Breast epithelium (tissue), 3 donors: ENCODE data around the gene DIPK2B.

ENCODE experiments used
- POLR2A ChIP-seq: fragments of 450-650 bp; IDR thresholded peaks from one replicate; pipeline ENCODE4 v1.6.1; 2016; ENCODE audit warnings: antibody characterized with exemption, mild to moderate bottlenecking, moderate library complexity
- POLR2AphosphoS5 ChIP-seq, 3 donors: sonication (generic); formaldehyde crosslinking; IDR thresholded peaks; one replicate each; pipeline ENCODE4 v1.6.1; 2017; ENCODE audit warnings: antibody characterized with exemption in 3 of 3
- TF ChIP-seq, protein P1 (sequence below), 3 donors: fragments of 450-650 bp; IDR thresholded peaks; one replicate each; pipeline ENCODE4 v1.5.1; 2016 to 2017; ENCODE audit warnings: antibody characterized with exemption in 3 of 3, mild to moderate bottlenecking in 3 of 3, moderate library complexity in 3 of 3

DNA sequence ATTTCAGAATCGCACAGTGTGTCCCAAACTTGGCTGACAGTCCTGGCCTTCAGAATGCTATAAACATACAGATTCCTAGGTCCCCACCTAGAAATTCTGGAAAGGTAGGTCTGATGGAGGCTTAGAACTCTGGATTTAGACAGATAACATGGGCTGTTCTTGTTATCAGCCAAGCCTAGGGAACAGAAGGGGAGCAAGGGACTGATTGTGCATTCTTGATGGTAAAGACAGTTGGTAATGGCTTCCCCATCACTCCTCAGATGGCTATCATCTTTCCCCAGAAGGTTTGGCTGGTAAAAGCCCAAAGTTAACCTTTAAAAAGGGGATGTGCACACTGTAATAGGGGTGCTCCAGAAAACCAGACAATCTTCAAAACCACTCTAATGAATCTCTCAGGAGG, 35.7 kb downstream of the DIPK2B start:
- TF ChIP-seq POLR2AphosphoS5 (IDR thresholded peaks at IDR 0.05) (no peak), POLR2A (no peak)
- TF ChIP-seq, protein P1, sequence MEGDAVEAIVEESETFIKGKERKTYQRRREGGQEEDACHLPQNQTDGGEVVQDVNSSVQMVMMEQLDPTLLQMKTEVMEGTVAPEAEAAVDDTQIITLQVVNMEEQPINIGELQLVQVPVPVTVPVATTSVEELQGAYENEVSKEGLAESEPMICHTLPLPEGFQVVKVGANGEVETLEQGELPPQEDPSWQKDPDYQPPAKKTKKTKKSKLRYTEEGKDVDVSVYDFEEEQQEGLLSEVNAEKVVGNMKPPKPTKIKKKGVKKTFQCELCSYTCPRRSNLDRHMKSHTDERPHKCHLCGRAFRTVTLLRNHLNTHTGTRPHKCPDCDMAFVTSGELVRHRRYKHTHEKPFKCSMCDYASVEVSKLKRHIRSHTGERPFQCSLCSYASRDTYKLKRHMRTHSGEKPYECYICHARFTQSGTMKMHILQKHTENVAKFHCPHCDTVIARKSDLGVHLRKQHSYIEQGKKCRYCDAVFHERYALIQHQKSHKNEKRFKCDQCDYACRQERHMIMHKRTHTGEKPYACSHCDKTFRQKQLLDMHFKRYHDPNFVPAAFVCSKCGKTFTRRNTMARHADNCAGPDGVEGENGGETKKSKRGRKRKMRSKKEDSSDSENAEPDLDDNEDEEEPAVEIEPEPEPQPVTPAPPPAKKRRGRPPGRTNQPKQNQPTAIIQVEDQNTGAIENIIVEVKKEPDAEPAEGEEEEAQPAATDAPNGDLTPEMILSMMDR (IDR thresholded peaks at IDR 0.05) = no peak
